ENCODE results near the gene KLK3. TPM values are rescaled to one million over a fixed set of nuclear protein-coding genes. Genes with fewer than 3 reads are reported as not detected.

KLK3 gene
- total and polyA plus RNA-seq, 2 experiments from 2014 or later: 0.19 TPM; not detected in 1

DNA sequence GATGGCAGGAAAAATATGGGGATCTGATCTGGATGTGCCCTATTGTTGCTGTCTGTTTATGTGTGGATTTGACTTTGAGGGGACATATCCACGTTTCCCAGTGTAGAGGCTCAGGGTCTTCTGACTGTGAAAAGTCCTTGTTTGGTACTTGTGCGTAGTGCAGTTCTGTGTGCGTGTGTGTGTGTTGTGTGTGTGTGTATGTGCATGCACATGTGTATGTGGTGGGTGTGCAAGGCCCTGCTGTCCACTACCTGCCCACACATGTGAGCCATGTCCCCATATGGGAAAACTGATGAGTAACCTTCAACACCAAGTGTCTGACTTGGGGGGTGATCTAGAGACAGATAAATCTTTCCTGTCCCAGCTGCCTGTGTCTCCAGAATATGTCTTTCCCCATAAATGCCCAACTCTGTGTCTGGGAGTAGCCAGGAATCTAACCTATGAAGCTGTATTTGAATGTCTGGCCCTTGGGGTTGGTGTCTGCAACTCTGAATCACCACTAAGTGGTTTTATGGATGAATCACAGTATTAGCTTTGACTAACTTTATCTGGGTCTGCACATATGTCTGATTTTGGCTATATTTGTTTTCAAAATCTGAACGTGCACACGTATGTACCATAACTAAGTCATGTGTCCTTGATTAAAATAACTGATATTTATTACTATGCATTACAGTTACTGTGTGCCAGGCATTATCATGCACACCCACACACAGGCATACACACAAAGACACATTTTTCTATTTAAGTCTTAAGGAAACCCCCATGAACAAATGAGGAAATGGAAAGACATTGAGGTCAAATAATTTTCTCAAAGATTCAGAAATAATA is 35.9 kb downstream of the KLK3 start (continued):
- TF ChIP-seq, protein P1, sequence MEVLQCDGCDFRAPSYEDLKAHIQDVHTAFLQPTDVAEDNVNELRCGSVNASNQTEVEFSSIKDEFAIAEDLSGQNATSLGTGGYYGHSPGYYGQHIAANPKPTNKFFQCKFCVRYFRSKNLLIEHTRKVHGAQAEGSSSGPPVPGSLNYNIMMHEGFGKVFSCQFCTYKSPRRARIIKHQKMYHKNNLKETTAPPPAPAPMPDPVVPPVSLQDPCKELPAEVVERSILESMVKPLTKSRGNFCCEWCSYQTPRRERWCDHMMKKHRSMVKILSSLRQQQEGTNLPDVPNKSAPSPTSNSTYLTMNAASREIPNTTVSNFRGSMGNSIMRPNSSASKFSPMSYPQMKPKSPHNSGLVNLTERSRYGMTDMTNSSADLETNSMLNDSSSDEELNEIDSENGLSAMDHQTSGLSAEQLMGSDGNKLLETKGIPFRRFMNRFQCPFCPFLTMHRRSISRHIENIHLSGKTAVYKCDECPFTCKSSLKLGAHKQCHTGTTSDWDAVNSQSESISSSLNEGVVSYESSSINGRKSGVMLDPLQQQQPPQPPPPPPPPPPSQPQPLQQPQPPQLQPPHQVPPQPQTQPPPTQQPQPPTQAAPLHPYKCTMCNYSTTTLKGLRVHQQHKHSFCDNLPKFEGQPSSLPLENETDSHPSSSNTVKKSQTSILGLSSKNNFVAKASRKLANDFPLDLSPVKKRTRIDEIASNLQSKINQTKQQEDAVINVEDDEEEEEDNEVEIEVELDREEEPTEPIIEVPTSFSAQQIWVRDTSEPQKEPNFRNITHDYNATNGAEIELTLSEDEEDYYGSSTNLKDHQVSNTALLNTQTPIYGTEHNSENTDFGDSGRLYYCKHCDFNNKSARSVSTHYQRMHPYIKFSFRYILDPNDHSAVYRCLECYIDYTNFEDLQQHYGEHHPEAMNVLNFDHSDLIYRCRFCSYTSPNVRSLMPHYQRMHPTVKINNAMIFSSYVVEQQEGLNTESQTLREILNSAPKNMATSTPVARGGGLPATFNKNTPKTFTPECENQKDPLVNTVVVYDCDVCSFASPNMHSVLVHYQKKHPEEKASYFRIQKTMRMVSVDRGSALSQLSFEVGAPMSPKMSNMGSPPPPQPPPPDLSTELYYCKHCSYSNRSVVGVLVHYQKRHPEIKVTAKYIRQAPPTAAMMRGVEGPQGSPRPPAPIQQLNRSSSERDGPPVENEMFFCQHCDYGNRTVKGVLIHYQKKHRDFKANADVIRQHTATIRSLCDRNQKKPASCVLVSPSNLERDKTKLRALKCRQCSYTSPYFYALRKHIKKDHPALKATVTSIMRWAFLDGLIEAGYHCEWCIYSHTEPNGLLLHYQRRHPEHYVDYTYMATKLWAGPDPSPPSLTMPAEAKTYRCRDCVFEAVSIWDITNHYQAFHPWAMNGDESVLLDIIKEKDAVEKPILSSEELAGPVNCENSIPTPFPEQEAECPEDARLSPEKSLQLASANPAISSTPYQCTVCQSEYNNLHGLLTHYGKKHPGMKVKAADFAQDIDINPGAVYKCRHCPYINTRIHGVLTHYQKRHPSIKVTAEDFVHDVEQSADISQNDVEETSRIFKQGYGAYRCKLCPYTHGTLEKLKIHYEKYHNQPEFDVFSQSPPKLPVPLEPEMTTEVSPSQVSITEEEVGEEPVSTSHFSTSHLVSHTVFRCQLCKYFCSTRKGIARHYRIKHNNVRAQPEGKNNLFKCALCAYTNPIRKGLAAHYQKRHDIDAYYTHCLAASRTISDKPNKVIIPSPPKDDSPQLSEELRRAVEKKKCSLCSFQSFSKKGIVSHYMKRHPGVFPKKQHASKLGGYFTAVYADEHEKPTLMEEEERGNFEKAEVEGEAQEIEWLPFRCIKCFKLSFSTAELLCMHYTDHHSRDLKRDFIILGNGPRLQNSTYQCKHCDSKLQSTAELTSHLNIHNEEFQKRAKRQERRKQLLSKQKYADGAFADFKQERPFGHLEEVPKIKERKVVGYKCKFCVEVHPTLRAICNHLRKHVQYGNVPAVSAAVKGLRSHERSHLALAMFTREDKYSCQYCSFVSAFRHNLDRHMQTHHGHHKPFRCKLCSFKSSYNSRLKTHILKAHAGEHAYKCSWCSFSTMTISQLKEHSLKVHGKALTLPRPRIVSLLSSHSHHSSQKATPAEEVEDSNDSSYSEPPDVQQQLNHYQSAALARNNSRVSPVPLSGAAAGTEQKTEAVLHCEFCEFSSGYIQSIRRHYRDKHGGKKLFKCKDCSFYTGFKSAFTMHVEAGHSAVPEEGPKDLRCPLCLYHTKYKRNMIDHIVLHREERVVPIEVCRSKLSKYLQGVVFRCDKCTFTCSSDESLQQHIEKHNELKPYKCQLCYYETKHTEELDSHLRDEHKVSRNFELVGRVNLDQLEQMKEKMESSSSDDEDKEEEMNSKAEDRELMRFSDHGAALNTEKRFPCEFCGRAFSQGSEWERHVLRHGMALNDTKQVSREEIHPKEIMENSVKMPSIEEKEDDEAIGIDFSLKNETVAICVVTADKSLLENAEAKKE (CRISPR knock-in tag; IDR thresholded peaks at IDR 0.05): no peak
- no peak for TF ChIP-seq POLR2AphosphoS5 (IDR thresholded peaks at IDR 0.05; ENCODE audit: low read depth)
- TF ChIP-seq ZNF331 (CRISPR knock-in tag; IDR thresholded peaks at IDR 0.05; ENCODE audit: low read depth): no peak

DNA sequence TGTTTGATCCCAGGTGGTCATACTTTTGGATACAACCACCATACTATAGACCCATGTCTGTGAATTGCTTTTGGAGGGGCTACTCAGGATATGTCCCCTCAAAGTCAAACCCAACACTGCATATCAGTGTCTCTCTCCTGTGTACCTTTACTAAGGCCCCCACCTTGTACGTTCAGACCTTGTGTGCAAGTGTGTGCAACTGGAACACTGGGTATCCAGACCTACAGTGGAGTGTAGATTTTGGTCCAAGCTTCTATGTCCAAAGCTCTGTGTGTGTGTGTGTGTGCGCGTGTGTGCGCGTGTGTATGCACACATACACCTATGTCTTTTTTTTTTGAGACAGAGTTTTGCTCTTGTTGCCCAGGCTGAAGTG is 36.5 kb downstream of the KLK3 start:
- no peak overlapping the region for H3K27ac ChIP-seq (ENCODE audit: low read depth)
- ATAC-seq (no peak), DNase-seq (ENCODE audit: low spot score) (no peak)
- no peaks in the 10 kb centered on the region for H4K20me1 ChIP-seq (replicated peaks; ENCODE audit: insufficient read depth)
- H3K4me1 ChIP-seq (ENCODE audit: insufficient read depth): no peaks in the 10 kb centered on the region
- no peaks in the 10 kb centered on the region for H3K79me2 ChIP-seq (replicated peaks; ENCODE audit: insufficient read depth)
- no peaks in the 10 kb centered on the region for H3K36me3 ChIP-seq (ENCODE audit: insufficient read depth)
- H2AFZ ChIP-seq: no peak overlapping the region
- Mint-ChIP-seq H3K4me3 (no peak overlapping the region), H3K27ac (no peak overlapping the region), H3K27me3 (ENCODE audit: insufficient read depth, low read depth, poor library complexity) (peaks cover 11% of the 10 kb centered on the region), H3K9me3 (peaks cover 97% of the 10 kb centered on the region), H3K4me1 (no peaks in the 10 kb centered on the region; the same call in 2 of the 3 replicates), H3K36me3 (ENCODE audit: low read depth) (peaks cover 43% of the 10 kb centered on the region)
- H3K4me3 ChIP-seq: no peak overlapping the region
- TF ChIP-seq JUNB (IDR thresholded peaks at IDR 0.05; ENCODE audit: unreplicated experiment) (no peak), ZNF331 (CRISPR knock-in tag; IDR thresholded peaks at IDR 0.05; ENCODE audit: low read depth) (no peak), STAT1 (IDR thresholded peaks at IDR 0.05; ENCODE audit: unreplicated experiment) (no peak), EZH2phosphoT487 (IDR thresholded peaks at IDR 0.05; ENCODE audit: unreplicated experiment) (no peak), CREB1 (CRISPR knock-in tag; IDR thresholded peaks at IDR 0.05; ENCODE audit: low read depth) (no peak), EZH2 (IDR thresholded peaks at IDR 0.05; ENCODE audit: low read depth, unreplicated experiment) (no peak)
- TF ChIP-seq, protein P2, sequence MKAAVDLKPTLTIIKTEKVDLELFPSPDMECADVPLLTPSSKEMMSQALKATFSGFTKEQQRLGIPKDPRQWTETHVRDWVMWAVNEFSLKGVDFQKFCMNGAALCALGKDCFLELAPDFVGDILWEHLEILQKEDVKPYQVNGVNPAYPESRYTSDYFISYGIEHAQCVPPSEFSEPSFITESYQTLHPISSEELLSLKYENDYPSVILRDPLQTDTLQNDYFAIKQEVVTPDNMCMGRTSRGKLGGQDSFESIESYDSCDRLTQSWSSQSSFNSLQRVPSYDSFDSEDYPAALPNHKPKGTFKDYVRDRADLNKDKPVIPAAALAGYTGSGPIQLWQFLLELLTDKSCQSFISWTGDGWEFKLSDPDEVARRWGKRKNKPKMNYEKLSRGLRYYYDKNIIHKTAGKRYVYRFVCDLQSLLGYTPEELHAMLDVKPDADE (IDR thresholded peaks at IDR 0.05): no peak
- TF ChIP-seq, protein P3, sequence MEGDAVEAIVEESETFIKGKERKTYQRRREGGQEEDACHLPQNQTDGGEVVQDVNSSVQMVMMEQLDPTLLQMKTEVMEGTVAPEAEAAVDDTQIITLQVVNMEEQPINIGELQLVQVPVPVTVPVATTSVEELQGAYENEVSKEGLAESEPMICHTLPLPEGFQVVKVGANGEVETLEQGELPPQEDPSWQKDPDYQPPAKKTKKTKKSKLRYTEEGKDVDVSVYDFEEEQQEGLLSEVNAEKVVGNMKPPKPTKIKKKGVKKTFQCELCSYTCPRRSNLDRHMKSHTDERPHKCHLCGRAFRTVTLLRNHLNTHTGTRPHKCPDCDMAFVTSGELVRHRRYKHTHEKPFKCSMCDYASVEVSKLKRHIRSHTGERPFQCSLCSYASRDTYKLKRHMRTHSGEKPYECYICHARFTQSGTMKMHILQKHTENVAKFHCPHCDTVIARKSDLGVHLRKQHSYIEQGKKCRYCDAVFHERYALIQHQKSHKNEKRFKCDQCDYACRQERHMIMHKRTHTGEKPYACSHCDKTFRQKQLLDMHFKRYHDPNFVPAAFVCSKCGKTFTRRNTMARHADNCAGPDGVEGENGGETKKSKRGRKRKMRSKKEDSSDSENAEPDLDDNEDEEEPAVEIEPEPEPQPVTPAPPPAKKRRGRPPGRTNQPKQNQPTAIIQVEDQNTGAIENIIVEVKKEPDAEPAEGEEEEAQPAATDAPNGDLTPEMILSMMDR (conservative IDR thresholded peaks at IDR 0.05; ENCODE audit: low read depth in 2 of 2): no peak
- TF ChIP-seq, protein P4, sequence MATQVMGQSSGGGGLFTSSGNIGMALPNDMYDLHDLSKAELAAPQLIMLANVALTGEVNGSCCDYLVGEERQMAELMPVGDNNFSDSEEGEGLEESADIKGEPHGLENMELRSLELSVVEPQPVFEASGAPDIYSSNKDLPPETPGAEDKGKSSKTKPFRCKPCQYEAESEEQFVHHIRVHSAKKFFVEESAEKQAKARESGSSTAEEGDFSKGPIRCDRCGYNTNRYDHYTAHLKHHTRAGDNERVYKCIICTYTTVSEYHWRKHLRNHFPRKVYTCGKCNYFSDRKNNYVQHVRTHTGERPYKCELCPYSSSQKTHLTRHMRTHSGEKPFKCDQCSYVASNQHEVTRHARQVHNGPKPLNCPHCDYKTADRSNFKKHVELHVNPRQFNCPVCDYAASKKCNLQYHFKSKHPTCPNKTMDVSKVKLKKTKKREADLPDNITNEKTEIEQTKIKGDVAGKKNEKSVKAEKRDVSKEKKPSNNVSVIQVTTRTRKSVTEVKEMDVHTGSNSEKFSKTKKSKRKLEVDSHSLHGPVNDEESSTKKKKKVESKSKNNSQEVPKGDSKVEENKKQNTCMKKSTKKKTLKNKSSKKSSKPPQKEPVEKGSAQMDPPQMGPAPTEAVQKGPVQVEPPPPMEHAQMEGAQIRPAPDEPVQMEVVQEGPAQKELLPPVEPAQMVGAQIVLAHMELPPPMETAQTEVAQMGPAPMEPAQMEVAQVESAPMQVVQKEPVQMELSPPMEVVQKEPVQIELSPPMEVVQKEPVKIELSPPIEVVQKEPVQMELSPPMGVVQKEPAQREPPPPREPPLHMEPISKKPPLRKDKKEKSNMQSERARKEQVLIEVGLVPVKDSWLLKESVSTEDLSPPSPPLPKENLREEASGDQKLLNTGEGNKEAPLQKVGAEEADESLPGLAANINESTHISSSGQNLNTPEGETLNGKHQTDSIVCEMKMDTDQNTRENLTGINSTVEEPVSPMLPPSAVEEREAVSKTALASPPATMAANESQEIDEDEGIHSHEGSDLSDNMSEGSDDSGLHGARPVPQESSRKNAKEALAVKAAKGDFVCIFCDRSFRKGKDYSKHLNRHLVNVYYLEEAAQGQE (IDR thresholded peaks at IDR 0.05; ENCODE audit: unreplicated experiment): no peak
- no peak overlapping the region for H3K4me2 ChIP-seq
- H3K27me3 ChIP-seq (ENCODE audit: insufficient read depth): no peaks in the 10 kb centered on the region
- H3F3A ChIP-seq (replicated peaks; ENCODE audit: low read depth): no peaks in the 10 kb centered on the region
- no peaks in the 10 kb centered on the region for H3K9me2 ChIP-seq (ENCODE audit: insufficient read depth)

Data from GM23338 (cell line).